Activated CD4-positive, alpha-beta T cell treated with anti-CD3 and anti-CD28 coated beads for 24 hours (primary cell): ENCODE results near the gene PKP4.

Experiments
- DNase-seq, 2 donors: peaks; one replicate each; pipeline ENCODE4 v3.0.0-alpha.2; 2020; ENCODE audit warnings: low read depth in 2 of 2

Gene PKP4

DNA sequence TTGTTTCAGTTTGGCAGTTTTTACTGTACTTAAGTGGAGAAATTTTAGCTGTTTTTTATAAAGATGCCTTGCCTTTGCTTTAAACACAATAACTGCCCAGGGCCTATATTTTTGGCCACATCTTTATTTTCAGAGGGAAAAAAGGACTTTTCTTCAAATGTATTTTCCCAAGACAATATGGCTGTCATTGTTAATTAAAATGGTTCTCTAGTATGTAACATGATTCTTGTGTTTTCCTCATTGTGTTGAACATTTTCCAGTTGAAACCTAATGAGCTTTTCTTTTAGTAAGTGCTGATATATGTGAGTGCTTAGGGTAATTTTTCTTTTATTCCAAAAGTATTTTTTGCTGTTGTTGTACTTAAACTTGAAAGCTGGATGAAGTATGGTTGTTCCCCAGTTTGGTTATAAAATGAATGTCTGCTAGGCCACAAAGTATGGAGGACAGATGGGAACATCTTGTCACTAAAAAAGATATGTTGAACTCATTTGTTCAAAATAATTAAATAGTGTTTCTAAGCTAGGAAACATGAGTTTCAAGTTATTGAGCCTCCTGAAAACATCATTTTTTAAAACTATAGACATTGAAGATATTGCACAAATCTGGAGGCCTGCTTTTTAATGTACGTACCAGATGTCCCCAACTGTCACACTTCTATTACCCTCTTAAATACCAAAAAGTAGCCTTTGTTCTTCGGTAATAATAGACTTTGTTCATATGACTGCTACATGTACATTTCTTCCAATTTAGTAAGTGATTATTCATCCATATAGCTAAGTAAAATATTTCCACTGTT lies 190.9 kb downstream of the PKP4 start:
- DNase-seq, result no peak

DNA sequence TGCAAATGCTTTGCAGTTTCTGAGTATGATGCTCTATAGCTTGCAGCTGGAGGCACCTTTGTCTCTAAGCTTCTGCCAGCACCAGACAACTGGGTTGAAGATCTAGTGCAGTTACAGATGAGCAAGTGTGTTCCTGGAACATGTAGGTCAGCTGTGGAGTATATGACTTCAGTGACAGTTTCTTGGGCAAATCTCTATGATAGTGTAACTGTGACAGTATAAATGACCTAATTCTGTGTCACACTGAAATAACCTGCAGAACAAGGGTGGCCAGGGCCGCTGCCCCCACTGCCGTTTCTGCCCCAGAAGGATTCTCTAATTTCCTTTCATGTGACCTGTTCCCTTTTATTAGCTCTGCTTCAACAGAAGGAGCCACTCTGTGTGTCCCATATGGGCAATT lies 193.1 kb downstream of the PKP4 start:
- DNase-seq, result no peak

DNA sequence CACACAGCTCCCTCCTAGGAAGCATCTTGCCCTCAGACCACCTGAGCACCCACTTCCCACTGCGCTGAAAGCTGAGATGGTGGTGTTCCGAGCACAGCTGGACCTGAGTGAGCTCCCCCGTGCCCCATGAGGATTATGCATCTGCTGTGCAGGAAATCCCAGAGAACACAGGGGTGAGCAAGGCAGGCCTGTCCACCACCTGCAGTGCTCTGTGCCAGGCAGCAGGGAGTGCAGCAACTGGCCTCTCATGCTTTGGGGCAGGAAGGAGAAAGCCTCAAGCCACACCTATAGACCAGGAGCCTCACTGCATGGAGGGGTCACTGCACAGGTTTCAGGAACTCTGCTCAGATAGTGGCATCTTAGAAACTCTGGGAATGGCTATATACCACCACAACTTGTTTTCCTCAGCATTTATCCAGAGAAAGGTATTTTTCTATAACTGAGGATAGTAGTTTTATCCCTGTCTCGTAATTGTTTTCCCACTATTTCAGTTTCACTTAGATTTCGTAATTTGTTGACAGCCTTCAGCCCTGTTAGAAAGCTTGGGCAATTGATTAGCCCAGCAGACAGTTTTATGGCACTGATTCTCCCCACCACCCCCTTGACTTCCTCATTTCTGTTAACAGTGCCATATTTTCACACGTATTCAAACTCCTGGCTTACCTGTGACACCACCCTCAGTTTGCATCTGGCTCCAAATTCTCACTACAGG lies 194.1 kb downstream of the PKP4 start:
- DNase-seq, result no peak

DNA sequence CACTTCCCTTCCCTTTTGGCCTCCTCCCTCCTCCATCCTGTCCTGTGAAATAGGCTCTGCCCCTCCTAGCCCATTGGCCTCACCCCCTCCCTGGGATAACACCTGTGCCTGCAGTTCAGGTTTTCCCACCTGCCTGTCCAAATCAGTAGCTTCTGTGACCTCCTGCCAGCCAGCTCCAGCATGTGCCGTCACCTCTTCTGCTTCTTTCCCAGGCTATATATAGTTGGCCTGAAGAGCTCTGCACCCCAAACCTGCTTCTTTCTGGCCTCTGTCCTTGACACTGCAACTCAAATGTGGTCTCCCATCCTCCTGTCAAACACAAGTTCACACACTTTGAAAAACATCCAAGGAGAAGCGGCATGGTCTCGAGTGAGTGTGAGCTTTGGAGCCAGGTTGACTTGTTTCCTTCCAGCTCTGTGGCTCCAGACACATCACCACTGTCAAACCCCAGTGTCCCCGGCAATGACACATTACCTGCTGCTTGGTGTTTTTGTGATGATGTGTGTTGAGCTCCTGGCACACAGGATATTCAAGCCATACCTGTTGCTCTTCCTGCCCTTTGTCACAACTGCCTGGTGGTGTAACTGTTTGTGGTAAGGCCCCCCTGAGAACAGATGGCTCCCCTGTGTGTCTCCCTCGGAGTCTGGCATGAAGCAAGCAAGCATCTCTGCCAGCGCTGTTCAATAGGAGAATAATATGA lies 194.8 kb downstream of the PKP4 start:
- DNase-seq, result no peak

DNA sequence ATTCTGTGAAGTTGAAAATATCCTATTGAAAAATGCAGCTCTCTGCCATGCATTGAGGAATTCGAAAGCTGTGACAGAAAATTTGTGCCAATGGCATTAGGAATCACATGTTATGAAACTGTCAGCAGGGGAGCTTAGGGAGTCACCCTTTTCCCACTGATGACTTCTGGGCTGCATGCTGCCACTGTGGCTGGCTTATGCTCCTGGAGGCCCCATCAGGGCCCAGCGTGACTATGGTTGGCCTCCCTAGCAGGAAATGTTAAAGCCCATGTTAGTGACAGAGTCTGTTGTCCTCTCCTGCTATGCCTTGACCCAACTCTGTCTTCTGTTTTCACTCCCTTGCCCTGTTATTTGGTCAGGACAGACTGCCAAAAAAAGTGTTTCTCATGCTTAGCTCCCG lies 198.9 kb downstream of the PKP4 start:
- no peak for DNase-seq

DNA sequence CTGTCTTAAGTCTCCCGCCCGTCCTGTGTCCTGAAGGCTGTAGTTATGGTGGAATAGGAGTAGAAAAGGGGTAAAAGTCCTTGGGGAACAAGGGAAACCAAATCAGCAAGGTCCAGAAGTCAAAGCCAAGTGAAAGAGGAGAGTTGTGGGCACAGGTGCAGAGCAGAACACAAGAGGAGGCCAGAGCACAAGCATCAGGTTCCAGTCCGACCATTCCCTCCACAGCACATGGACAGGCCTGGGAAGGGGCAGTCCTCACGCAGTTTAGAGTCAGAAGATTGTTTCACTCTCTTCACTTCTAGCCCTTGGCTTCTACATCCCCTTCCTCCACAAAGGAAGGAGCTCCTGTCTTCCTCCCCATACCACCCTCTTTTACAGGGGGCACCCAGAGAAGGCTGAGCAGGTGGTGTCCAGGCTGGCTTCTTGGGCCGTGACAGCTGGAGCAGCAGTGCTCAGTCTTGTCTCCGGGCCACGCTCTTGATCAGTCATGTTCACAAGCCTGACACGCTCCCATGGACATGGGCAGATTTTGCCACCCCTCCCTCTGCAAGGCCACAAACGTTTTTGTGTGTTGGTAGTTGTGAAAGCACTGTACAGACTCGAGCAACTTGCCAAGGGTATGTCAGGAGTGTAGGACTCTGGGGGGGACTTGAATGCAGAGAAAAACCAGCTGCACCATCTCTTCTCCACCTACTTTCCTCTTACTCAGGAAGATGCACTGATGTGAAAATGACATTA lies 199.9 kb downstream of the PKP4 start:
- no peak for DNase-seq

DNA sequence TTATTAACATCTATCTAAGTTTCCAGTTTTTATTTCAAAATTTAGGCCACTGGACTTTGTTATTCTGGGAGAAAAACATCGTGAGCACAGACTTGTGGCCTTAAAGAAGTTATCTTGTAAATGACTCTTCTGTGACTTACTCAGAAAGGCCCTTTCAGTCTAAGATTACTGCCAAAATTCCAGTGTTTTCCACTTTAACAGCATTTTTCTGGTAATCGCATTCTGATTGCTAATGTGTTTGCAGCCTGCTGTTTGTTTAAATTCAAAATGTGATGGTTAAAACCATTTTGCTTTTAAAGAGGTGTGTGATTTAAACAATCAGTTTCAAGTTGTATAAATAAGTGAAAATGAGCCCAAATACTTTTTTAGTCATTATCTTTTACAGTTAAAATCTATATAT lies 201.6 kb downstream of the PKP4 start:
- no peak for DNase-seq

DNA sequence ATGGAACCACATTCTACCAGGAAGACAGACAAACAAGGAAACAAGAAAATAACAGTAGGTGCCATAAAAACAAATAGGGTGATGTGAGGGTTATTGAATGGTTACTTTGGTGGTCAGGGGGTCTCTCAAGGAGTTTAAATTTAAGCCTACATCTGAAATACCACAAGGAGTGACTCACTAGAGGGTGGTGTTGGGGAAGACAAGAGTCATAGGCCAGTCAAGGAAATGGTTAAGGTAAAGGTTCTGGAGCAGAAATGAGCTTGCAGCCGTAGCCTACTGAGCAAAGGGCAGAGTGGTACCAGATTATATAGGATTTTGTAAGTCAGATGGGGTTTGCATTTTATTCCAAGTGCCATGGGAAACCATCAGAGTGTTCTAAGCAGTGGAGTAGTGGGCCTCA lies 202.7 kb downstream of the PKP4 start:
- no peak for DNase-seq

DNA sequence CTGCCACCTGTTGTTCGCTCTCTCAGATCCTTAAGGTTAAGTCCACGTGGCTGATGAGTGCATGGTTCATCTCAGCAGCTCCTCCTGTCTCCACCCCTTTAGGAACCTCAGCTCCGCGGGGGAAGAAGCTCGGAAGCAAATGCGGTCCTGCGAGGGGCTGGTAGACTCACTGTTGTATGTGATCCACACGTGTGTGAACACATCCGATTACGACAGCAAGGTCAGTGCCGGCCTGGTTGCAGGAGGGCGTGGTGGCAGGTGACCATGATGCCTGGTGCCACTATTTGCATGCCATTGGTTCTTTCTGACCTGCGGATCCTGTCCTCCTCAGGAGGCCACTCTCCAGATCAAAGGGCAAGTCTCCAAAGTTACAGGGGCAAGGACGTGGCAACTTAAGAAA lies 204.5 kb downstream of the PKP4 start:
- no peak for DNase-seq

DNA sequence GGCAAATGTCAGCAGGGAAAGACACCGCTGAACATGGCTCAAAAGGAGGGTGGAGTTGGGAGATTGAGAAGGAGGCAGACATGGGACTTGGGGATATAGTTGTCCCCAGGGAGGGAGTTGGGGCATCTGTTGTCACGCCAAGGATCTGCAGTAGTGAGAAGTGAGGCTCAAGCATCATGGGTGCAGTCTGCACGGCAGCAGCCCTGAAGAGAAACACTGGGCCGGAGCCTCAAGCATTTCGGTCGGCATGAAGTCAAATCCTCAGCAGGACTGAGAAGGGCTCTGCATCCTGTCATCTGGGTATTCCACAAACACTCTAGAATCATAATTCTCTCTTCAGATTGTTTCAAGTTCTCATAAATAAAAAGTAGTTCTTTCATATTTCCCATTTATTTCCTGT lies 205.7 kb downstream of the PKP4 start:
- DNase-seq, result no peak

DNA sequence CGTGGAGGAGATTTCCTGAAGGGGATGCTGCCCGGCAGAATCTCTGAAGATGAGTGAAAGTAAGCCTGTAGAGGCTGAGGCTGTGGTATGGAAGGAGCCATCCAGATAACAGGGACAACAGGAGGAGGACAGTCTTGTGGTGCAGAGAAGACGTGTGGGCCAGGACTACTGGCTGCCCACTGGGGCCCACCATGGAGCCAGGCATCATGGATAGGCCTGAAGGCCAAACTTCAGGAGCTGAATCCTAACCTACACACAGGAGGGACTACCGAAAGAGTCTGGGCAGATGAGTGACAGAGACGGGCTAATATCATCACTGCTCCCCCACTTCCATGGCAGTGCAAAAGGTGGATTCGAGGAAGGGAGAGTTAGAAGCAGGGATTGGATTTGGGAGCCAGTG lies 207.0 kb downstream of the PKP4 start:
- no peak for DNase-seq

DNA sequence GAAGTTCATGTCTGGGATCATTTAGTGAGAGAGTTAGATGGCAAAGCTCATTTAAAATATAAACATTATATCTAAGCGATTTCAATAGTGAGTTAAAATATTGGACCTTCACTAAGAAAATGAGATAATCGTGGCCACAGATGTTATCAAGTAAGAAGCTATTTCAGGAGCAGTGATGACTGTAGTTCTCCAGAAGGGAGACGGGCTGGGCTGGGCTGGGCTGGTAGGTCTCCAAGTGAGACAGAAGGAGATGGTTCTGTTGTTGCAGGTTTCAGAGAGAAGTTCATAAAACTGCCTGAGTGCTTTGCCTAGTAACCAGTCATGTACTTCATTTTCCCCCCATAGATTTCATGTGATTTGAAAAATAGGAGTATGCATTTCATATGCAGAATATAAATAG lies 208.2 kb downstream of the PKP4 start:
- DNase-seq, result no peak

DNA sequence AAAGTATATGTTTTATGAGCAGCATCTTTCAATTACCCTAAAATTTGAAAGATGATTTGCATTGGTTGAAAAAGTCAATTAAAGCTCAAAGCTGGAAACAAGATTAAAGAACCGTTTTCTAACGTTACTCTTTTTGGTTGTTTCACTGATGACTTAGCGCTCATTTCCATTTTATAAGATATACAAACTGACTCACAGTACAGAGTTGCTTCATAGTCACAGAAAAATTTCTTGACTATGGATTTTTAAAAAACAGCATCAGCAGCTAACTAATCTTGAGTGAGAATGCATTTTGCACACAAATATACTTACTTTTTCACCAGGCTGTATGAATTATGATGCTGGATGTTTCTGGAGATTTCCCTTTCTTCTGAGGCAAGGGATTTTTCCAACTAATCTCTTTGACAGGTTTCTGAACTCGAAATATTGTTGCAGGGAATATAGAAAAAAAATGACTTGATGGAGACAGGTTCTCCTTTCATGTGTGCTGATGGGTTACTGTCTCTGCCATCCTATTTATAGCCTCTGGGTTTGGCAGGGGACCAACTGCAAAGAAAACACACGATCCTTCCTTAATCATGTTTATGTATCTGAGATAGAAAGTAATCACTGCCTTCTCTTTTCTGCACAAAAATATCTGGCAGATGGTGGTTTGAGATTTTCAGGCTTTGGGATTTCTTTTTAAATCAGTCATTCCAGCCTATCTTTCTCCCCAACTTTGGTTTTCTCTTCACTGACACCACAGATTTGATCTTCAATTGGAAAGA lies 209.0 kb downstream of the PKP4 start:
- DNase-seq, result no peak

DNA sequence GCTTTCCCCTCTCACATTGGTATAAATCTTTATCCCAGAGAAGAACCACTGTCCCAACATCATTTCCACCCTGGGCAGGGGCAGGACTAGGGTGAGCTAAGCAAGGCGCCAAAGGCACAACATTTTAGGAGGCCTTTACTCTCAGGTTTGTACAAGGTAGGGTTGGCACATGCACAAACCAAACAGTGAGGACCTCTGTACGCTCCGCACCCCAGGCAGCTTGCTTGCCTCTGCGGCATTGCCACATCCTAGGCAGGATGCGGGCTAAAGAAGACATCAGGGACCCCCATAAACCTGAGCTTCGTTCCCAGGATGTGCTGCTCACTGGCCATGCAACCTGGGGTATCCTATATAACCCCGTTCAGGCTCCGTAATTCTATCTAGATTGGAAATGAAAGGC lies 210.2 kb downstream of the PKP4 start:
- no peak for DNase-seq

DNA sequence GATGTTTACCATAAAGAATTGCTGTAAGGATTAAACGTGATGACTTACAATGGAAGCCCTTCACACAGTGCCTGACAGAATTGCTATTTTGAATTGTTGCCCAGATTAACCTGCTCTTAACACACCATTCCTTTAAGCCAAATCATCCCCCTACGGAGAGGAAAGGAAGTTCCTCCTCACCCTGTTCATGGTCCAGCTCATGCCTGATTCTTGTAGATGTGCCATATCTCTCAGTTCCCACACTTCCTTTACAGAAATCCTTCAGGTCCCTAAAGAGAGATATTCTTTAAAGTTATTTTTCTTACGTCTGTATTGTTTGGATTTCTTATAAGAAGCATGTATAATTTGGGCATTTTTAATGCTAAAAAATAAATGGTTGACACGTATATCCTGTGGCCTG lies 210.8 kb downstream of the PKP4 start:
- no peak for DNase-seq

DNA sequence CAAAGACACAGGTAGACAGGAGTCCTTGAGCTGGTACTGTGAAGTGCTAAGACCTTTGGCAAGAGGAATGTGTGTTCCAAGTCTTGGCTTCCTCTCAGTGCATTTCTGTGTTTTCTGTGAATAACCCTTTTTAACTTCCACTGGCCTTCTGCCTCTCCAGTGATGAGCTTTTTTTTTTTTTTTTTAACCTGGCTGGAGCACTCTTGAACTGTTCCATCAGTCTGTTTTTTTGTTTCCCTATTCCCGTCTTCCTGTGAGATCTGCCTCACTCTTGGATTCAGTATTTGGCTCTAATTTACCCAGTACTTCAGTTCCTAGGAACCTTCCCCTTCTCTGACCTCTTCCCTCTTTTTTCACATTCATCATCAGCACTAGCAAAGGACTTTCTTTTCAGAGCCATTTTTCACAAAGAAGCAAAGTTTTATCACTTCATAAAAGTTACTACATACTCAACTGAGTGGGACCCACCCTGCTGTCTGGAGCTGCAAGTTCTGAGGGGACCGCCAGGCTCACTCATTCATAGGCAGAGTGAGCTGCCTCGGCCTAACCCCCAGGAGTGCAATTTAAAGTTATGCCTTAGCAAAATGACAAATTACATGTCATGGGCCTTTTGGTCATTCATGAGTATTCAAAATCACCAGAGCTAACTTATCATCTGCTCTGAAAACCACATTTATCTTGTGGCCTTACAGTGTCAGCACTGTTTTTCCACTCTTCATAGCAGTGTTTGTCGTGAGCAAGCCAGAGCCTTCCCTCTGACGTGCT lies 211.4 kb downstream of the PKP4 start:
- no peak for DNase-seq

DNA sequence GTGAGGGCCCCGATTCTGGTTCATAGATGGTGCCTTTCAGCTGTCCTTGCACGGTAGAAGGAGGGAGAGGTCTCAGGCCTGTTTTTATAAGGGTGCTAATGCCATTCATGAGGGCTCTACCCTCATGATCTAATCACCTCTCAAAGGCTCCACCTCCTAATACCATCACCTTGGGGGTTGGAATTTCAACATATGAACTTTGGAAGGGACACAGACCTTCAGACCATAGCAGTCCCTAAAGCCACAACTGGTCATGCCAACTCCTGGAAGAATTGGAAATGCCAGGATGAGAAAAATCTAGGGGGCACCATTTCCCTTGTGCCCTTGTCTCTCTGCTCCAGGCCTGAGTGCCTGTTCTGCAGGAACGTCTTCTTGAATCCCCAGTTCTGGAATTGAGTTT lies 213.5 kb downstream of the PKP4 start:
- DNase-seq, result no peak

DNA sequence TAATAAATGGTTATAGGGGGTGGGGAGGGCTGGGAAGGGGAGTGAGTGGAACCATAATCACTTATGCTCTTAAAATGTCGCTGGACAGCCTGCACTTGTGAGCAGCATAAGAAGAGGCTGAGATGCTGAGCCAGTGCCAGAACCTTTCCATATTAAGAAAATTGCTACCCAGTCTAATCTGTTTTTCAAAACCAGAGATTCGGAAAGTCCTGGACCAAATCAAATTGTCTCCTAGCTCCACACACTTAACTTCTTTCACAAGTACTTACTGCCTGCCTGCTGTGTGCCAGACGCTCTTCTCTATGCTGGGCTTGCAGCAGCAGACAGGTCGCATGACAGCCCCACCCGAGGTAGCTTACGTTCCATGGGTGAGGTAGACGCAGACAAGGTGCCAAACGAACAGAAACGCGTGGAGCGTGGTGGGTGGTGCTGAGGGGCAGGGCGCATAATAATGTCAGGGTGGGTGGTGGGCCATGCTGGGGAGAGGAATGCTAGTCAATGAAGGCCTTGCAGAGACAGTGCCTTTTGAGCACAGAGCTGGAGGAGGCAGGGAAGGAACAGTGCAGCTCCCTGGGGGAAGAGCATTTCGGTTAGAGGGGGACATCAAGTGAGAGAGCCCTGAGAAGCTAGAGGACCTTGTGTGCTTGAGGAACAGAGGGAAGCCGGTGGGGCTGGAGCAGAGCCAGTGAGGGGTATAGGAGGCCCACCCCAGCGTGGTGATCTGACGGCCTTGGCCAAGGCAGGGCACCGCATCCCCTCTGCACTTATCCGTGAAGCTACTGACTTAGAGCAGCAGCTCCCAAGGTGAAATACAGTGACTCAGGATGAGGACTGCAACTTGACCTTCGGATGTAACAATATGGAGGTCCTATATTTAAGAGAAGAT lies 214.9 kb downstream of the PKP4 start:
- no peak for DNase-seq

DNA sequence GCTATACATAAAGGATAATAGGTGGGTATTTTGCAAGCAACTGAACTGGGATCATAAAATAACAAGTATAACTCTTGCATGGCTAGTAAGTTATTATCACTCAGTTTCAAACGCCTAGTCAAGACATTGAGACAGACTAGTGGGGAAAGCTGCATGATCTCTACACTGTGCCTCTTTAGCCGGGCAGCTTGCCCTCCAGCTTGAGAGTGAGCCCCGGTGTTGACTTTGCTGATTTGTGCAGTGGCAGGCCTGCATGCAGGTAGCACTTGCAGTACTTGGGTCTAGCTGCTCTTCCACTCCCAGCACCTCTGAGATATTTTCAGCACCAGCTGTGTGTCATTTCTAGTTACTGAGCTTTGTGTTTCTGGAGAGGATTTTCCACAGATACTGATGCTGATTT lies 219.5 kb downstream of the PKP4 start:
- DNase-seq, result no peak

DNA sequence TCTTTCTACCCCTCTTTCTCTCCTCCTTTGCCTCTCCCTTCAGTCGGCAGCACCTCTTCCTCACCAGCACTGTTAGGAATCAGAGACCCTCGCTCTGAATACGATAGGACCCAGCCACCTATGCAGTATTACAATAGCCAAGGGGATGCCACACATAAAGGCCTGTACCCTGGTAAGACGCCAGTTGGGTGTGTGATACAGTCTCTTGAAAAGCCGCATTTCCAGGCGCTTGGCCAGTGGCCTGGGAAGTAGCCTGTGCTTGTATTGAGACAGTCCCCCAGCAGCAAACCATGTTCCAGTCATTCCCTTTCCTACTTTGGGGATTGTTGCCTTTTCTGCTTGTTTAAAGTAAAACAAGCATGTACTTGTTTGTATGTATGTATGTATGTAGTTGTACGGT lies 219.9 kb downstream of the PKP4 start:
- no peak for DNase-seq
